HG02798 (cell line): ENCODE results near the gene OSCAR.
"Not testable (repeated sequence)": the region's sequence is repeated elsewhere in the genome, so short reads cannot be mapped to it uniquely, and the experiment has no call there.

Experiments
- ATAC-seq: cut with Tn5 transposase; IDR thresholded peaks from one replicate; pipeline ENCODE4 v1.9.1; 2021; ENCODE audit warnings: mild to moderate bottlenecking; ENCODE audit not compliant: unreplicated experiment, poor library complexity

The OSCAR gene

GRCh38 chr19:54095859-54096616 is 4.6 kb downstream of the OSCAR start:
- ATAC-seq = not testable (repeated sequence)

GRCh38 chr19:54095136-54095858 is 5.3 kb downstream of the OSCAR start:
- no peak for ATAC-seq

DNA sequence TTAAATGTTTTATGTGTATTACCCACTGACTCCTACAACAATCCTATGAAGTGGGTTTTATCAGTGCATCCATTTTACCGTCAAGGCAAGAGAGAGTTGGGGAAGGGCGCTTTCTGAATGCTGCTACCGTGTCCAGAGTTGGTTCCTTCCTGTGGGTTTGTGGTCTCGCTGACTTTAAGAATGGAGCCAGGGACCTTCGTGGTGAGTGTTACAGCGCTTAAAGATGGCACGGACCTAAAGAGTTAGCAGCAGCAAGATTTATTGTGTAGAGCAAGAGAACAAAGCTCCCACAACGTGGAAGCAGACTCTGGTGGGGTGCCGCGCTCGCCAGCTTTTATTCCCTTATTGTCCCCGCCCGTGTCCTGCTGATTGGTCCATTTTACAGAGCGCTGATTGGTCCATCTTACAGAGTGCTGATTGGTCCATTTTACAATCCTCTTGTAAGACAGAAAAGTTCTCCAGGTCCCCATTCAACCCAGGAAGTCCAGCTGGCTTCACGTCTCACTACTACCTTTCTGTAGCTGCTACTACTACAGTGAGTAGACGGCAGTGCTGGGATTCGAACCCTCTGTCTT is 6.1 kb downstream of the OSCAR start:
- ATAC-seq = no peak

DNA sequence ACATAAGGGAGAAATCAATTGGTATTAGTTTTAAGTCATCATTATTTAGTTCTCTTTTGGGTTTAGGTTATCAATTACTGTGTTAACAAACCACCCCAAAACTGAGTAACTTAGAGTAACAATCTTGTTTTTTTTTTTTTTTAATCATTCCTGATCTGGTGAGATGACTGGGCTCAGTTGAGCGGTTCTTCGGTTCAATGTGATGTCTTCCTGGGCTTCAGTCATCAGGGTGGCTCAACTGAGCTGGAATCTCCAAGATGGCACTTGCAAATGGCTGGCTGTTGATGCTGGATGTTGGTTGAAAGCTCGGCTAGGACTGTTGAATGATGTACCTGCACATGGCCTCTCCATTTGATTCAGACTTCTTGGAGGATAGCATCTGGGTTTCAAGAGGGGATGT is 16.2 kb downstream of the OSCAR start:
- ATAC-seq = no peak

DNA sequence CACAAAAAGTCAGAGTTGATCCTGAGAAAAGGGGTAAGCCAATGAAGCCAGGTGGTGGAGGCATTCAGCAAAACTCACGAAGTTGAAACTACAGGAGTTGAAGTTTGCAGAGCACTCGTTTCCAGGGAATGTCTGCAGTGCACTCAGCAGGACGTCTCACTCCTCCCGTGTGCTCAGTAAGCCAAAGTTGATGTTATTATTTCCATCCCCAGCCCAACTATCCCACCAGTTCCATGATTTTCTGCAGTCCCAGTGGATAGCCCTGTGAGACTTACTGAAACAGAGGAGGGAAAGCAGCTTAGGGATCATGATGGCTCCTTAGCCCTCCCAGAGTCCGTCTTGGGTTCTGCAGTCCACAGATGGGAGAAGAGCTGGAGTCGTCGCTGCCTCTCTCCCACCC is 19.6 kb downstream of the OSCAR start, which contains the start of gene TARM1:
Gene TARM1 (minus strand): TSS at position 334 of the 400 bp plus-strand sequence. CDS start 25 bp downstream, at position 309.
- no peak for ATAC-seq

DNA sequence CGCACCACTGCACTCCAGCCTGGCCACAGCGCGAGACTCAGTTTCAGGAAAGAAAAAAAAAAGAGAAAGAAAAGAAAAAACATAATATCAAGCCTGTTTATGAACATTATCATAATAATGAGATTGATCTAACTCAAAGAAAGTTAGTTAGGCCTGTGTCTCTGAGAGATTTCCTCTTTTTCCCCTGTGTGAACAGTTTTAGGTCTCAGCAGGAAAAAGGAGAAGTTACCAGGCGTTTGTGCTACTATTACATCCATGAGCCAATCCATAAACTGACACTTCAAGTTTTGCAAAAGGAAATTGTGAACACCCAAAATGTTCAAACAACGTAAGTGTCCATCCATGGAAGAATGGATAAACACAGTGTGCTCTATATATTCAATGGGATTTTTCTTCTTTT is 23.3 kb downstream of the OSCAR start:
- ATAC-seq = no peak

- no peak for ATAC-seq
Measured at GRCh38 chr19:54074851-54075250, 25.8 kb downstream of the OSCAR start.

GRCh38 chr19:54073829-54074228 is 26.8 kb downstream of the OSCAR start:
- ATAC-seq = no peak

GRCh38 chr19:54069470-54069869 is 31.1 kb downstream of the OSCAR start:
- ATAC-seq = no peak

GRCh38 chr19:54063350-54064116 is 37.1 kb downstream of the OSCAR start, which contains the start of gene VSTM1:
Gene VSTM1, minus strand, starts transcription at chr19:54063897. Its CDS starts 120 bp downstream, at chr19:54063777.
- ATAC-seq = no peak

- ATAC-seq = no peak
Measured at GRCh38 chr19:54062643-54063042, 38.0 kb downstream of the OSCAR start.

GRCh38 chr19:54047616-54048015 is 53.0 kb downstream of the OSCAR start:
- no peak for ATAC-seq

DNA sequence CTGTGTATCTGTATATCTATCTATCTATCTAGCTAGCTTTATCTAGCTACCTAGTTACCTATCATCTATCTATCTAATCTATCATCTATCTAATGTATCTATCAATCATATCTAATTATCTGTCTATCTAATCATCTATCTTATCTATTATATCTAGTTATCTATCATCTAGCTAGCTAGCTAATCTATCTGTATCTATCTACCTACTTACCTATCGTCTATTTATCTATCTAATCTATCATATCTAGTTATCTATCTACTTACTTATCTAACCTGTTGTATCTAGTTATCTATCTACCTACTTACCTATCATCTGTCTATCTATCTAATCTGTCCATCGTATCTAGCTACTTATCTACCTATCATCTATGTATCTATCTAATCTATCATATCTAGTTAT is 54.8 kb downstream of the OSCAR start:
- no peak for ATAC-seq
